Stimulated activated CD4-positive, alpha-beta T cell treated with anti-CD3 and anti-CD28 coated beads, TNF-alpha, amount 100 ng/mL, for 1 hour (primary cell): Measurements from ENCODE around the gene MKRN2OS.
"Not testable (repeated sequence)": the region's sequence is repeated elsewhere in the genome, so short reads cannot be mapped to it uniquely, and the experiment has no call there.

ENCODE experiments used
- DNase-seq, 3 donors: peaks; one replicate each; pipeline ENCODE4 v3.0.0-alpha.2; 2020; ENCODE audit warnings: low read depth in 3 of 3, low spot score in 1 of 3

MKRN2OS gene

GRCh38 chr3:12562451-12562850 is 17.2 kb upstream of the MKRN2OS start:
- DNase-seq, result no peak

DNA sequence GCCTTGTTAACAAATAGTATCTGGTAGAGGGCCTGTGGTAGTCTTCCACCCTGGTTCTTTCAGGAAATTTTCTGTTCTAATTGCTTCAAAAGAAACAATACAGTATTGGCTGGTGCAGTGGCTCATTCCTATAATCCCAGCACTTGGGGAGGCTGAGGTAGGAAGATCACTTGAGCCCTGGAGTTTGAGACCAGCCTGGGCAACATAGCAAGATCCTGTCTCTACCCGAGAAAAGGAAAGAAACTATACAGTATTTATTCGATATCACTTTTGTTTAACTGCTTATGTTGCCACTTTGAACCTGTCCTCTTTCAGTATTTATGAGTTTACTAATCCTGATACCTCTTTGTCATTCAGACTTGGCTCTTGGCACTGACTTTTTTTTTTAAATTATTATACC is 16.1 kb upstream of the MKRN2OS start:
- no peak for DNase-seq

- DNase-seq, result no peak
Observed at GRCh38 chr3:12560505-12561190, 15.3 kb upstream of the MKRN2OS start.

- DNase-seq, result no peak
Observed at GRCh38 chr3:12559520-12559919, 14.2 kb upstream of the MKRN2OS start.

DNA sequence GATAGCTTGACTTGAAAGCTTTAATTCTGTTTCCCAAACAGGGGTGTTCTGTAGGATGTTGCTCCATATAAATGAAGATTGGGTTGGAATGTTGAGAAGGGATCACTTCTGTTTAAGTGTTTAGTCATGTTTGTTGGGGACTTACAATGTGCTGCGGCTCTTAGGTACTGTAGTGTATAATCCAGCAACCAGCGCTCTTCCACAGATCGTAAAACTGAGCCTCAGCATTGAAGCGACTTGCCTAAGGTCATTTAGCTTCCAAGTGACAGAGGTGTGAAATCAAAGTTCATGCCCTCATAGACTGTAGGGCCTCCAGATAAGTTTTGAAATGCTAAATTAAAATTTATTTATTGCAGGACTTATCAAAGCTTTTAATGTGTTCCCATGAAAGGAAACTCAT is 13.4 kb upstream of the MKRN2OS start:
- no peak for DNase-seq

- no peak for DNase-seq
Observed at GRCh38 chr3:12557473-12558100, 12.3 kb upstream of the MKRN2OS start.

DNA sequence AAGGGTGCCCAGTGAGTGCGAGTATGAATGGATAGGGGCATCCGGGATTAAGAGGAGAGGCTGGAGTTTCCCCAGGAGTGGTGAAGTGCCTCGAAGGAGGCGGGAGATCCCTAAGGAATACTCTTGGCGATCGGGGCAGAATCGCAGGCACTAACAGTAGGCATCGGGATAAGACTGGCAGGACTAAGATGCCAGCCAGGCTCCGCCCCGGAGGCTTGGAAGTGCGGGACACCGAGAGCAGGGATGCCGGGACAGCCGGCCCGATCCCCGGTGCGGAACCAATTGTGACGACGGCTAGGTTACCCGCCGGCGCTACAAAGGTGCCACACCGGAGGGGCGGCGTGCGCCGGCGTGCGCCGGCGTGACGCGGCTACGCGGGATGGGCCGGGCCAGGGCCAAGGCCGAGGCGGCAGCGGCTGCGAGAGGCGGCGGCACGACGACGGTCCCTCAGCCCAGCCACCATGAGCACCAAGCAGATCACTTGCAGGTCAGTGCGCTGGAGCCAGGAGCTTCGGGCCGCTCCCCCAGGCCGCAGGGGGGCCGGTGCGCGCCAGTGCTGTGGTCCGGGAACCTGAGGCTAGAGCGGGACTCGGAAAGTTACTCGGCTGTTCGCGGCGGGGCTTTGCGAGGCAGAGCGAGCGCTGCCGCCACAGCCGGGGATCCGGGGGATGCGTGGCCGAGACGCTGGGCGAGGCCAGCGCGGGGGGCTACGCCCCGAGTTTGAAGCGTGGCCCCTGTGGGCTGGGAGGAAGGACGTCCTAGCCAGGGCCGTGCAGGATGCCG is 11.6 kb upstream of the MKRN2OS start, which contains the start of gene MKRN2:
Gene MKRN2 (plus strand): TSS at position 398 of the 783 bp plus-strand sequence. CDS start 64 bp downstream, at position 462.
- DNase-seq, result peak; percentile 49 to 86 (median 78)

DNA sequence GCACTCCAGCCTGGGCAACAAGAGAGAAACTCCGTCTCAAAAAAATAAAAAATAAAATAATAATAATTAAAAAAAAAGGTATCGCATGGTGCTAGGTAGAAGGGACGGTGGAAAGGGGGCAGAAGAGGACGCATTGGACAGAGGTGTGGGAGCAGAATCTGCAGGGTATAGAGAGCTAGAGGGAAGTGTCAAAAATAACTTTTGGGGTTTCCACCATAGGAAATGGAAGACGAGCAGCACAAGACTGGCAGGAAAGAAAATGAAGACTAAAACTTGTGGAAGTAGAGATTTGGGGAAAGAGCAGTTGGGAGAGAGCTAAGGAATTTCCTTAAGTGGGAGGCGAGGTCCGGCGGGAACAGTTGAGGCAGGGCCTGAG is 11.0 kb upstream of the MKRN2OS start:
- DNase-seq, result no peak

DNA sequence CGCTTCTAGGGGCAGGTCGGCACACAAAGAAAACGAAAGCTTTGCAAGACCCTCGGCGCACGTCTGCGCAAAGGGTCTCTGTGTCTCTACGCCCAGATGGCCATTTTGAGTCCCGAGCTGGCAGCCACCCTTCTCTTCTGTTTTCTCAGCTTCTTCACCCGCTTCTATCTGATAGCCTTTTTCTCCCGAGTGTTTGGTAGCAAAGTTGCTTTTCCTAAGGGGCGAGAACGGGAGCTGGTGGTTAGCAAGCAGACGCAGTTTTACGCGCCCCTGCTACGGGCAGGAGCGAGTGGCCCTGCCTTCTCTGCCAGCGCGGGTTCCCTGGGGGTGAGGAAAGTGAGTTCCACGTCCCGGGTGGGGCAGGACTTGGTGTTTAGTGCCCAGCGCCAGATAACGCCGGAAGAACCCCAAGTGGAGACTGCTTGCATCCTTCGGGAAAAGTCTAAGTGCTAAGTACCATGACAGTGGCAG is 8.7 kb upstream of the MKRN2OS start:
- no peak for DNase-seq

DNA sequence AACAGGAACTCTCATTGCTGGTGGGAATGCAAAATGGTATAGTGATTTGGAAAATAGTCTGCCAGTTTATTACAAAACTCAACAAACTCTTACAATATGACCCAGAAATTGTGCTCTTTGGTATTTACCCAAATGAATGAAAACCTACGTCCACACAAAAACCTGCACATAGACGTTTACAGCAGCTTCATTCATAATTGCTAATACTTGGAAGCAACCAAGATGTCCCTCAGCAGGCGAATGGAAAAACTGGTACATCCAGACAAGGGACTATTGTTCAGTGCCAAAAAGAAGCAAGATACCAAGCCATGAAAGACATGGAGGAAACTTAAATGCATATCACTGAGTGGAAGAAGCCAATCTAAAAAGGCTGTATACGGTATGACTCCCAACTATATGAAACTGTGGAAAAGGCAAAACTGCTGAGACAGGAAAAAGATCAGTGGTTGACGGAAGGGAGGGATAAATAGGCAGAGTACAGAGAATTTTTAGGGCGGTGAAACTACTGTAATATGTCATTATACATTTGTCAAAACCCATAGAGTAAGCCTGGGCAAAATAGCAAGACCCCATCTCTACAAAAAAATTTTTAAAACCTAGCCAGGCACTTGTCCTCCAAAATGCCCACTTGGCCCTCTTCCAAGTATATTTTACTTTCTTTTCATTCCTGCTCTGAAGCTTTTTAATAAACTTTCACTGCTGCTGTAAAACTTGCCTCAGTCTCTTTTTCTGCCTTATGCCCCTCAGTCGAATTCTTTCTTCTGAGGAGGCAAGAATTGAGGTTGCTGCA is 4.9 kb upstream of the MKRN2OS start:
- DNase-seq, result no peak

- no peak for DNase-seq
Observed at GRCh38 chr3:12544652-12545472, 437 bp downstream of the MKRN2OS start.

GRCh38 chr3:12543497-12543896 is 1.8 kb downstream of the MKRN2OS start:
- not testable (repeated sequence) for DNase-seq

DNA sequence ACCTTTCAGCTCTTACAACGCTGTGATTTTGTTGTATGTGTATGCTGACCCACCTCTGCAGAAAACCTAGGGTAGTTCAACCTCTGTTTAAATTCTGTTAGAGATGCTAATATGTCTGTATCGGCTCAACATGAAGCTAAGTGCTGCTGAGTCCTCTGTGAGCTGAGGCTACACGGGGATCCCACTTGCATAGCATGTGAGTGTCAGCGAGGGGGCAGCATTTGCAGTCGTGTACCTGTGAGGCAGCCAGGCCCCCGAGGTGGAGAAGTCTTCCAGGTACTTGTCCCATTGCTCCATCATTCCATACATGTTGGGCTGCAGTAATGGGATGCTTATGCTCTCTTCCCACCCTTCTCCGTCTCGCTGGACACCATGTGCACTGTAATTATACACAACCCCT is 3.7 kb downstream of the MKRN2OS start:
- no peak for DNase-seq

DNA sequence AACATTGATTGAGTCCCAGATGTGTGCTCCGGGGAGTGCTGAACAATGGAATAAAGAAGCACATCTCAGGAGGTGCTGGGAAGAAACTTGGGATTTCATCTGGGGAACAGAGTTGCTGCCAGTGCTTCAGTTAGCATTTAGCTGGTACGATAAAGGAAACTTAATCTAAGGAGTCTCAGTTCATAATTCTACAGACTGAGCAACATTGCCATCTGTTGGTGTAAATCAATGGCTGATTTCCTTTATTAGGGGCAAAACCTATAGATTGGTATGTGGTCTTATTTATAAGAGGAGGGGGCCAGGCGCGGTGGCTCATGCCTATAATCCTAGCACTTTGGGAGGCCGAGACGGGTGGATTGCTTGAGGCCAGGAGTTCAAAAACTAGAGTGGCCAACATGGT is 8.9 kb downstream of the MKRN2OS start:
- DNase-seq, result no peak

- no peak for DNase-seq
Observed at GRCh38 chr3:12532182-12532581, 13.1 kb downstream of the MKRN2OS start.

DNA sequence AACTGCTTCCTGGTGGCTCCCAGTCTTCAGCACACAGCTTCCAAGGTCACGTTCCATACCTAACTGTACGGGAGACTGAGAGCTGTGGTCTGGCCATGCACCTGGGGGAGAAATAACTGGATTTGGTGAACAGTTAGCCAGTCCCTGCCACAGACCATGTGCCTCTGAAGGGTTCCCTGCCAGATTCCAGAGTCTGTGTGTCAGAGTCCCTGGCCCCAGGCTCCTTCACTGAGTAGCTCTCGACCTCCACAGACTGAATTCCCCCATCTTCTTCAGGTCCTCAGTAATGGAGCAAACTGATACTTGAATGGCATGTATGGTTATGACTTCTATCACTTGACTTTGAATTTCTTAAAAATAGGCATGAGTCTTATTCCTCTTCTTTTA is 17.5 kb downstream of the MKRN2OS start:
- DNase-seq, result no peak

GRCh38 chr3:12522721-12523120 is 22.6 kb downstream of the MKRN2OS start:
- DNase-seq, result no peak

GRCh38 chr3:12521010-12521409 is 24.3 kb downstream of the MKRN2OS start:
- no peak for DNase-seq

DNA sequence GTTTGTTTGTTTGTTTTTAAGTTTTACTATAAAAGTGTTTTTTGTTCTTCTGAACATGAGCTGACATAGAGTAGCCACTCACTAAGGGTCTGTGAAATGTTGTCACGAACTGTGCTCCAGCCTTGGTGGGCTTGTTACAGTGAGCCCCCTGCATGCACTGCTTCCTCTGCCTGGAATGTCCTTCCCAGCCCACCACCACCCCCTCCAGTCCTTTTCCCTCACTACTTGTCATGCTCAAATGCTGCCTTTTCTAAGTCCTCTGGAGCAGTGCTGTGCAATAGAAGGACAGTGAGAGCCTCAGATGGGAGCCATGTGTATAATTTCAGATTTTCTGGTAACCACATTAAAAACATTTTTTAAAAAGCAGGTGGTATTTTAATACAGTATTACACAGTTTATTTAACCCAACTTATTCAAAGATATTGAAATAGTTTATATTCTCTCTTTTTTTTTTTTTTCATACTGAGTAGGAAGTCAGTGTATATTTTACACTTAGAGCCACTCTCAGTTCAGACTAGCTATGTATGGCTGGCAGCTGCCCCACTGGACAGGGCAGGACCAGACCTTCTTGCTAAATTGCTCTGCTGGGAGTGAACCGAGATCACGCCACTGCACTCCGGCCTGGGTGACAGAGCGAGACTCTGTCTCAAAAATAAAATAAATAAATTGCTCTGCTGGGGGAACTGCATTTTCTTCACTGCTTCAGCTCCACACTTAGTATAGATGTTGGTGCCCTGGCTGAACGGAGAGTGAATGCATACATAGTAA is 26.9 kb downstream of the MKRN2OS start:
- DNase-seq, result no peak

- no peak for DNase-seq
Observed at GRCh38 chr3:12516873-12517272, 28.4 kb downstream of the MKRN2OS start.
